HEK293T (cell line): ENCODE results near the gene QPCT.

ENCODE experiments used
- ARNT ChIP-seq: fragments of 450-650 bp; IDR thresholded peaks from 2 replicates; pipeline ENCODE4 v1.6.1; 2017; ENCODE audit warnings: mild to moderate bottlenecking
- CTBP1 ChIP-seq: fragments of 450-650 bp; IDR thresholded peaks from 2 replicates; pipeline ENCODE4 v1.6.1; 2016; ENCODE audit warnings: borderline replicate concordance
- ELF4 ChIP-seq: fragments of 450-650 bp; IDR thresholded peaks from 2 replicates; pipeline ENCODE4 v1.6.1; 2017; ENCODE audit warnings: antibody characterized with exemption
- FOXA1 ChIP-seq: fragments of 450-650 bp; IDR thresholded peaks from 2 replicates; pipeline ENCODE4 v1.6.1; 2016; ENCODE audit warnings: mild to moderate bottlenecking
- HDGF ChIP-seq: fragments of 450-650 bp; IDR thresholded peaks from 2 replicates; pipeline ENCODE4 v1.6.1; 2017; ENCODE audit warnings: antibody characterized with exemption, borderline replicate concordance
- SP1 ChIP-seq: fragments of 450-650 bp; IDR thresholded peaks from 2 replicates; pipeline ENCODE4 v1.6.1; 2017
- SUZ12 ChIP-seq: fragments of 450-650 bp; IDR thresholded peaks from 2 replicates; pipeline ENCODE4 v1.6.1; 2016; ENCODE audit warnings: mild to moderate bottlenecking
- ZNF384 ChIP-seq: fragments of 450-650 bp; IDR thresholded peaks from 2 replicates; pipeline ENCODE4 v1.6.1; 2016
- TF ChIP-seq, protein P1 (sequence below): fragments of 450-650 bp; IDR thresholded peaks from 2 replicates; pipeline ENCODE4 v1.6.1; 2016

DNA sequence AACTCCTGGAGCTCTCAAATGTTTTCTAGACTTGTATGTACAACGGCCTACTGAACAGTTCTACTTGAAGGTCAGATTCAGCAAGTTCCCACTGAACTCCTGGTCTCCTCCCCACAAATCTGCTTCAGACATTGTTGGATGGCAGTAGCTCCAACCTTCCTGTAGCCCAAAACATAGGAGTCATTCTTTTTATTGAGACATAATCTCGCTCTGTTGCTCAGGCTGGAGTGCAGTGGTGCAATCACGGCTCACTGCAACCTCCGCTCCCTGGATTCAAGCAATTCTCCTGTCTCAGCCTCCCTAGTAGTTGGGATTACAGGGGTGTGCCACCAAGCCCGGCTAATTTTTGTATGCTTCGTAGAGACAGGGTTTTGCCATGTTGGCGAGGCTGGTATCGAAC lies 47.3 kb downstream of the QPCT start:
- TF ChIP-seq HDGF (no peak), FOXA1 (no peak), SUZ12 (no peak), ZNF384 (no peak), SP1 (no peak), CTBP1 (no peak), ARNT (no peak), ELF4 (no peak)
- TF ChIP-seq, protein P1, sequence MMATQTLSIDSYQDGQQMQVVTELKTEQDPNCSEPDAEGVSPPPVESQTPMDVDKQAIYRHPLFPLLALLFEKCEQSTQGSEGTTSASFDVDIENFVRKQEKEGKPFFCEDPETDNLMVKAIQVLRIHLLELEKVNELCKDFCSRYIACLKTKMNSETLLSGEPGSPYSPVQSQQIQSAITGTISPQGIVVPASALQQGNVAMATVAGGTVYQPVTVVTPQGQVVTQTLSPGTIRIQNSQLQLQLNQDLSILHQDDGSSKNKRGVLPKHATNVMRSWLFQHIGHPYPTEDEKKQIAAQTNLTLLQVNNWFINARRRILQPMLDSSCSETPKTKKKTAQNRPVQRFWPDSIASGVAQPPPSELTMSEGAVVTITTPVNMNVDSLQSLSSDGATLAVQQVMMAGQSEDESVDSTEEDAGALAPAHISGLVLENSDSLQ, result no peak
